Fibroblast of the conjunctiva (primary cell): ENCODE results near the gene GNG13.
"Not testable (repeated sequence)": the region's sequence is repeated elsewhere in the genome, so short reads cannot be mapped to it uniquely, and the experiment has no call there.

Source experiments
- DNase-seq: peaks from one replicate; pipeline ENCODE4 v3.0.0-alpha.2; 2010; ENCODE audit warnings: low read depth

The GNG13 gene

GRCh38 chr16:799948-800833, at the start of gene GNG13:
Gene GNG13, minus strand, starts transcription at chr16:800734. Its CDS starts 1,657 bp downstream, at chr16:799077.
- DNase-seq: no peak

- no peak for DNase-seq
These were observed 48.1 kb upstream of the GNG13 start for GRCh38 chr16:848510-849253.

- no peak for DNase-seq
These were observed 47.3 kb upstream of the GNG13 start for GRCh38 chr16:847681-848445.

GRCh38 chr16:847151-847550, 46.6 kb upstream of the GNG13 start:
- DNase-seq: no peak

- DNase-seq: no peak
These were observed 44.8 kb upstream of the GNG13 start for GRCh38 chr16:845351-845745.

- DNase-seq: no peak
These were observed 44.3 kb upstream of the GNG13 start for GRCh38 chr16:844638-845350.

GRCh38 chr16:843771-844170, 43.2 kb upstream of the GNG13 start:
- DNase-seq: no peak

- no peak for DNase-seq
These were observed 42.4 kb upstream of the GNG13 start for GRCh38 chr16:842711-843560.

GRCh38 chr16:842061-842476, 41.5 kb upstream of the GNG13 start:
- no peak for DNase-seq

GRCh38 chr16:841455-842060, 41.0 kb upstream of the GNG13 start:
- no peak for DNase-seq

- no peak for DNase-seq
These were observed 40.3 kb upstream of the GNG13 start for GRCh38 chr16:840561-841454.

GRCh38 chr16:839643-840408, 39.3 kb upstream of the GNG13 start:
- no peak for DNase-seq

GRCh38 chr16:838741-839140, 38.2 kb upstream of the GNG13 start:
- no peak for DNase-seq

- DNase-seq: not testable (repeated sequence)
These were observed 36.3 kb upstream of the GNG13 start for GRCh38 chr16:836822-837221.

GRCh38 chr16:836221-836620, 35.7 kb upstream of the GNG13 start:
- DNase-seq: no peak

GRCh38 chr16:835373-835772, 34.8 kb upstream of the GNG13 start:
- DNase-seq: no peak

- DNase-seq: no peak
These were observed 32.9 kb upstream of the GNG13 start for GRCh38 chr16:833411-833810.

GRCh38 chr16:832652-833336, 32.3 kb upstream of the GNG13 start:
- no peak for DNase-seq
